Sciatic nerve (tissue), 2 donors: ENCODE measurements around the gene SLC22A12. TPM values are rescaled to one million over a fixed set of nuclear protein-coding genes. Genes with fewer than 3 reads are reported as not detected.
A peak's percentile ranks its signal among the peaks of the same experiment; 100 is the strongest.

Experiments used
- ATAC-seq: fragments of 200-7000 bp; cut with Tn5 transposase; one replicate; pipeline ENCODE4 v1.9.1; 2020; ENCODE audit warnings: mild to moderate bottlenecking, moderate library complexity
- DNase-seq: peaks from one replicate; pipeline ENCODE4 v3.0.0-alpha.2; 2020; ENCODE audit warnings: low spot score
- intact Hi-C: fragments of 100-400 bp; cut with DNase I; formaldehyde crosslinking; loops from one replicate; pipeline ENCODE4 v1.14.2; 2022
- total RNA-seq: library from RNA; stranded (reverse); fragmentation: NEBNext Ultra II Directional; extraction: Animal tissue kit (Norgen Biotek cat#: 25700); gene quantifications from one replicate; pipeline ENCODE4 v1.2.1, GENCODE V29; 2021
- donor health status: DM: no; HTN: no; CAD: no.
- donor health status: DM: no; HTN: no; CAD: no.

SLC22A12 gene
- total RNA-seq, 1 donor from 2014 or later, result not detected

- DNase-seq (no peak), ATAC-seq (no peak)
- intact Hi-C loops, result no loop called here
Measured at GRCh38 chr11:64599698-64600211, 8.7 kb downstream of the SLC22A12 start.

GRCh38 chr11:64600281-64600992 is 9.4 kb downstream of the SLC22A12 start:
- ATAC-seq (no peak), DNase-seq (no peak)
- intact Hi-C loops, result no loop called here

- ATAC-seq, result no peak
- no peak for DNase-seq
- intact Hi-C loops, result no loop called here
Measured at GRCh38 chr11:64601605-64602465, 10.8 kb downstream of the SLC22A12 start.

GRCh38 chr11:64602466-64603070 is 11.5 kb downstream of the SLC22A12 start:
- no peak for ATAC-seq
- intact Hi-C loops, result no loop called here
- DNase-seq, result no peak

- no peak for DNase-seq
- intact Hi-C loops, result no loop called here
Measured at GRCh38 chr11:64603411-64604110, 12.5 kb downstream of the SLC22A12 start.

GRCh38 chr11:64604458-64605243 is 13.6 kb downstream of the SLC22A12 start:
- intact Hi-C loops, result no loop called here
- no peak for ATAC-seq
- DNase-seq, result no peak

More at GRCh38 chr11:64603411-64604110, 12.5 kb downstream of the SLC22A12 start:
- ATAC-seq, result no peak

GRCh38 chr11:64605244-64605560 is 14.2 kb downstream of the SLC22A12 start:
- no peak for DNase-seq
- no peak for ATAC-seq
- intact Hi-C loops, result no loop called here

GRCh38 chr11:64605656-64606585 is 14.9 kb downstream of the SLC22A12 start:
- ATAC-seq (no peak), DNase-seq (no peak)
- intact Hi-C loops, result no loop called here

- ATAC-seq, result no peak
- intact Hi-C loops, result no loop called here
- DNase-seq, result no peak
Measured at GRCh38 chr11:64606796-64607380, 15.9 kb downstream of the SLC22A12 start.

GRCh38 chr11:64607381-64607985 is 16.5 kb downstream of the SLC22A12 start:
- intact Hi-C loops, result no loop called here
- ATAC-seq (no peak), DNase-seq (no peak)

- ATAC-seq, result peak; percentile 77
- intact Hi-C loops, result no loop called here
- no peak for DNase-seq
Measured at GRCh38 chr11:64608046-64608445, 17.0 kb downstream of the SLC22A12 start.

GRCh38 chr11:64608636-64609035 is 17.6 kb downstream of the SLC22A12 start:
- ATAC-seq (peak; percentile 20), DNase-seq (no peak)
- intact Hi-C loops, result no loop called here

GRCh38 chr11:64609436-64610047 is 18.5 kb downstream of the SLC22A12 start:
- no peak for DNase-seq
- intact Hi-C loops, result no loop called here
- peak; percentile 60 for ATAC-seq

GRCh38 chr11:64610596-64610995 is 19.6 kb downstream of the SLC22A12 start:
- ATAC-seq (no peak), DNase-seq (no peak)
- intact Hi-C loops, result no loop called here

GRCh38 chr11:64611176-64611575 is 20.2 kb downstream of the SLC22A12 start:
- no peak for DNase-seq
- ATAC-seq, result no peak
- intact Hi-C loops, result no loop called here

GRCh38 chr11:64611869-64612646 is 21.0 kb downstream of the SLC22A12 start:
- intact Hi-C loops, result no loop called here
- ATAC-seq (no peak), DNase-seq (no peak)
